GM19438 (cell line): Measurements from ENCODE around the gene TSHZ2.
"Not testable (repeated sequence)": the region's sequence is repeated elsewhere in the genome, so short reads cannot be mapped to it uniquely, and the experiment has no call there.

Source experiments
- ATAC-seq: cut with Tn5 transposase; IDR thresholded peaks from one replicate; pipeline ENCODE4 v1.9.1; 2021; ENCODE audit warnings: low read depth; ENCODE audit not compliant: unreplicated experiment

TSHZ2 gene

GRCh38 chr20:52959125-52959524, 13.0 kb upstream of the TSHZ2 start:
- ATAC-seq = no peak

GRCh38 chr20:52962183-52962582, 10.0 kb upstream of the TSHZ2 start:
- no peak for ATAC-seq

- ATAC-seq = no peak
Observed at GRCh38 chr20:52963131-52963530, 9.0 kb upstream of the TSHZ2 start.

GRCh38 chr20:52964131-52964530, 8.0 kb upstream of the TSHZ2 start:
- no peak for ATAC-seq

- ATAC-seq = no peak
Observed at GRCh38 chr20:52965380-52965779, 6.8 kb upstream of the TSHZ2 start.

GRCh38 chr20:52965819-52966218, 6.3 kb upstream of the TSHZ2 start:
- no peak for ATAC-seq

GRCh38 chr20:52966543-52966942, 5.6 kb upstream of the TSHZ2 start:
- ATAC-seq = not testable (repeated sequence)

GRCh38 chr20:52971498-52972189, 514 bp upstream of the TSHZ2 start:
- ATAC-seq = no peak

- no peak for ATAC-seq
Observed at GRCh38 chr20:52972965-52973819, 1.0 kb downstream of the TSHZ2 start.

- ATAC-seq = no peak
Observed at GRCh38 chr20:52974179-52974594, 2.0 kb downstream of the TSHZ2 start.

- ATAC-seq = no peak
Observed at GRCh38 chr20:52975029-52975732, 3.0 kb downstream of the TSHZ2 start.

- ATAC-seq = no peak
Observed at GRCh38 chr20:52975803-52976531, 3.8 kb downstream of the TSHZ2 start.

GRCh38 chr20:52978851-52979250, 6.7 kb downstream of the TSHZ2 start:
- ATAC-seq = no peak

GRCh38 chr20:52981051-52981450, 8.9 kb downstream of the TSHZ2 start:
- no peak for ATAC-seq

GRCh38 chr20:52983726-52984450, 11.7 kb downstream of the TSHZ2 start:
- ATAC-seq = no peak

- ATAC-seq = no peak
Observed at GRCh38 chr20:52984451-52984810, 12.3 kb downstream of the TSHZ2 start.

- no peak for ATAC-seq
Observed at GRCh38 chr20:52985687-52986086, 13.5 kb downstream of the TSHZ2 start.

- ATAC-seq = no peak
Observed at GRCh38 chr20:52987295-52987694, 15.1 kb downstream of the TSHZ2 start.

- no peak for ATAC-seq
Observed at GRCh38 chr20:52991830-52992229, 19.7 kb downstream of the TSHZ2 start.

- ATAC-seq = no peak
Observed at GRCh38 chr20:52992632-52993031, 20.5 kb downstream of the TSHZ2 start.
